Endothelial cell (in vitro differentiated cells): ENCODE data around the gene VIT. TPM values are rescaled to one million over a fixed set of nuclear protein-coding genes. Genes with fewer than 3 reads are reported as not detected.

Source experiments
- DNase-seq: peaks from one replicate; pipeline ENCODE4 v3.0.0; 2021; ENCODE audit warnings: low spot score
- H3K27ac Mint-ChIP-seq: one replicate; pipeline ENCODE4 v1.8.0; 2021; ENCODE audit warnings: mixed read lengths, inconsistent platforms; ENCODE audit not compliant: unreplicated experiment
- H3K27me3 Mint-ChIP-seq: one replicate; pipeline ENCODE4 v1.8.0; 2021; ENCODE audit warnings: mild to moderate bottlenecking, moderate library complexity, mixed read lengths, inconsistent platforms; ENCODE audit not compliant: unreplicated experiment
- H3K36me3 Mint-ChIP-seq: one replicate; pipeline ENCODE4 v1.8.0; 2021; ENCODE audit warnings: mild to moderate bottlenecking, low read depth, mixed read lengths, inconsistent platforms; ENCODE audit not compliant: unreplicated experiment
- H3K4me1 Mint-ChIP-seq: one replicate; pipeline ENCODE4 v1.8.0; 2021; ENCODE audit warnings: mild to moderate bottlenecking, mixed read lengths, inconsistent platforms; ENCODE audit not compliant: unreplicated experiment
- H3K4me3 Mint-ChIP-seq: one replicate; pipeline ENCODE4 v1.8.0; 2021; ENCODE audit warnings: mild to moderate bottlenecking, mixed read lengths, inconsistent platforms; ENCODE audit not compliant: unreplicated experiment
- H3K9me3 Mint-ChIP-seq: one replicate; pipeline ENCODE4 v1.8.0; 2021; ENCODE audit warnings: mixed read lengths, inconsistent platforms; ENCODE audit not compliant: unreplicated experiment
- total RNA-seq: library from RNA; stranded (reverse); fragmentation: NEBNext Ultra II Directional; extraction: Animal tissue kit (Norgen Biotek cat#: 25700); gene quantifications from one replicate; pipeline ENCODE4 v1.2.1, GENCODE V29; 2021; ENCODE audit not compliant: unreplicated experiment
- TF ChIP-seq, protein P1 (sequence below): fragments of 200-600 bp; sonication (generic); IDR thresholded peaks from one replicate; pipeline ENCODE4 v1.5.0; 2021; ENCODE audit warnings: antibody characterized with exemption; ENCODE audit not compliant: unreplicated experiment

VIT gene
- total RNA-seq, 1 donor from 2014 or later, result 3.6 TPM

DNA sequence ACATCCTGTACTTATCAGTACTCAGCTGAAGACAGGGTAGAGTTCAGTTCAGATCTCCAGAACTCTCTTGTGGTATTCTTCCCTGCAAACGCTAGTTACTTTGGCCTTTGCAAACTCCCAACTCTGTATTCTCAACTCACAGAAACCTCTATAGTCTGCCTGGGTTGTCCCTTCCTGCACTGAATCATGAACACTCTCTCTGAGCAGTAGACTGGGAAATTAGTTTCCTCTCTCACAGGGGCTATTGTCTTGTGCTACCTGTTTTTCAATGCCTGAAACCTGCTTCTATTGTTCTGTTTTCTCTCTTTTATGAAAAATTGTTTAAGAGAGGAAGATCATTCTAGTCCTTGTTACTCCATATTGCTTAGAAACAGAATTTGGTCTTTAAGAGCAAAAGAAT is 134.7 kb downstream of the VIT start:
- peak overlapping the region; percentile 89 for H3K27ac Mint-ChIP-seq
- no peaks in the 10 kb centered on the region for H3K9me3 Mint-ChIP-seq
- no peak overlapping the region for H3K4me3 Mint-ChIP-seq
- H3K27me3 Mint-ChIP-seq, result no peaks in the 10 kb centered on the region
- H3K4me1 Mint-ChIP-seq, result peaks cover 25% of the 10 kb centered on the region
- TF ChIP-seq, protein P1, sequence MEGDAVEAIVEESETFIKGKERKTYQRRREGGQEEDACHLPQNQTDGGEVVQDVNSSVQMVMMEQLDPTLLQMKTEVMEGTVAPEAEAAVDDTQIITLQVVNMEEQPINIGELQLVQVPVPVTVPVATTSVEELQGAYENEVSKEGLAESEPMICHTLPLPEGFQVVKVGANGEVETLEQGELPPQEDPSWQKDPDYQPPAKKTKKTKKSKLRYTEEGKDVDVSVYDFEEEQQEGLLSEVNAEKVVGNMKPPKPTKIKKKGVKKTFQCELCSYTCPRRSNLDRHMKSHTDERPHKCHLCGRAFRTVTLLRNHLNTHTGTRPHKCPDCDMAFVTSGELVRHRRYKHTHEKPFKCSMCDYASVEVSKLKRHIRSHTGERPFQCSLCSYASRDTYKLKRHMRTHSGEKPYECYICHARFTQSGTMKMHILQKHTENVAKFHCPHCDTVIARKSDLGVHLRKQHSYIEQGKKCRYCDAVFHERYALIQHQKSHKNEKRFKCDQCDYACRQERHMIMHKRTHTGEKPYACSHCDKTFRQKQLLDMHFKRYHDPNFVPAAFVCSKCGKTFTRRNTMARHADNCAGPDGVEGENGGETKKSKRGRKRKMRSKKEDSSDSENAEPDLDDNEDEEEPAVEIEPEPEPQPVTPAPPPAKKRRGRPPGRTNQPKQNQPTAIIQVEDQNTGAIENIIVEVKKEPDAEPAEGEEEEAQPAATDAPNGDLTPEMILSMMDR, result no peak
- H3K36me3 Mint-ChIP-seq, result no peaks in the 10 kb centered on the region
- DNase-seq, result no peak

DNA sequence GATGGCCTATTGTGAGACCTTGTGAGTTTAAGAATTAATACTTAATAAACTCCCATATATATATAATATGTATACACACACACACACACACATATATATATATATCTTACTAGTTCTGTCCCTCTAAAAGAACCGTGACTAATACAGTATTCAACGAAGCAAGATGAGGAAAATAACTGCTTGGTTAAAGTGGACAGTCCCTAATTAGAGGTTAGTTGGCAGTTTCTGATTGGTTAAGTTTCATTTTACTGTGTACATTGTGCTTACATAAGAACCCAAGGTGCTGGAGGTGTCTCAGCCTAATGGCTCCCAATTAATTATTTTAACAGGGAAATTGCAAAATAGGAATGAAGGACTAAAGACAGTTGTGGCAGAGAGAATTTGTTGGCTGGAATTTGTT is 137.7 kb downstream of the VIT start:
- TF ChIP-seq, protein P1, result no peak
- H3K36me3 Mint-ChIP-seq, result no peaks in the 10 kb centered on the region
- no peaks in the 10 kb centered on the region for H3K27me3 Mint-ChIP-seq
- no peaks in the 10 kb centered on the region for H3K9me3 Mint-ChIP-seq
- no peak overlapping the region for H3K27ac Mint-ChIP-seq
- H3K4me3 Mint-ChIP-seq, result no peak overlapping the region
- no peak for DNase-seq
- H3K4me1 Mint-ChIP-seq, result peaks cover 22% of the 10 kb centered on the region

DNA sequence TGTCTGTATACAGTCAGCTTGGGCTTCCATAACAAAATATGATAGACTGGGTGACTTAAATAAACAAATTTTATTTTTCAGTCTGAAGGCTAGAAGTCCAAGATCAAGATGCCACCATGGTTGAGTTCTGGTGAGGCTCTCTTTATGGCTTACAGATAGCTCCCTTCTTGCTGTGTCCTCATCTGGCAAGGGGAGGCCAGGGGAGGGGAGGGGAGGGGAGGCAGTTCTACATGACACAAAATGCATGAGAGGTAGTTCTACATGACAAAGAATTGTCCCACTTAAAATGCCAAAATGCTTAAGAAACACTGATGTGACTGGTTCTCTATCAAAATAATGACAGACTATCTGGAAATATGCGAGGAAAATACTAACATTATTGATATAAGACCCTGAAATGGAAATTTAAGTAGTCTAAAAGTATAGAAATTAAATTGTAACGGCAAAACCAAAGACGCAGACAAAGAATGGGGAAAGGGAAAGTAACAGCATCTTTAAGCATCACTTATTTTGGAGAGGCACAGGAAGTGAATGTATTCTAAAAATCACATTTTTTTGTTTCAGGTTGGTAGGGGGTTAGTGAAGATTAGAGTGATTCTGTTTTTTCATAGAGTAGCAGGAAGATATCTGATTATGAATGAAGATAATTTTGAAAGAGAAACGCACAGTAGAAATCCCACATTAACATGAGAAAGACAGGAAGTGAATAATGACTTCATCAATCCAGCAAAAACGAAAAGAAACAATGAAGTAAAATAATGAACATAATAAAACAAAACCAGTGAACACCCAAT is 138.4 kb downstream of the VIT start:
- H3K36me3 Mint-ChIP-seq, result no peaks in the 10 kb centered on the region
- TF ChIP-seq, protein P1, result no peak
- H3K4me3 Mint-ChIP-seq, result no peak overlapping the region
- H3K4me1 Mint-ChIP-seq, result peaks cover 22% of the 10 kb centered on the region
- no peak for DNase-seq
- no peaks in the 10 kb centered on the region for H3K27me3 Mint-ChIP-seq
- H3K27ac Mint-ChIP-seq, result no peak overlapping the region
- H3K9me3 Mint-ChIP-seq, result no peaks in the 10 kb centered on the region

DNA sequence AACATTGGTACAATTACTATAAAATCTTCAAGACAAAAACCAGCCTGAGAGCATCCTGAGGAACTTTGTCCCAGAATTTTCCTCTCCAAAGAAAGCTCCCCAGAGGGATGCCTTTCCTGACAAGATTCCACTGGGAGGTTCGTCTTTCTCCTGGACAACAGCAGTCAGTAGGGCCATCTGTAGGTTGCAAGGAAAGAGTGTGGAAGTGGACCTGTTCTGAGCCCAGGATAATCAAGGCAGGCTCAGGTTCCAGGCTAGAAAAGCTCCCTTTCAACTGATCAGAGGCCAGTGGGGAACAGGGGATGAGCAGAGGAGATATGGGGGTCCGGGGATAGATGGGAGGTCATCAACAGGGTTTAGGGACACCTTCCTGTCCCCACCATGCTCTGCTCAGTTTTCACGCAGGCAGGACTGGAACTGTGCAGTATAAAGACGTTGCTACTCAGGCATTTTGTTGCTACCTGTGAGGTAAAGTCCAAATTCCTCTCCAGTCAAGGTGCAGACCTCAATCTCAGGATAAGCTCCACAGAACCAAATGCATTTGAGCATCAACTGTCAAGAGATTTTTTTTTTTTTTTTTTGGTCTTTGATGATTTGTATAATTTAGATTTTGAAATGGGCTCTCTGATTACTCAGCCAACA is 143.6 kb downstream of the VIT start:
- TF ChIP-seq, protein P1, result no peak
- H3K36me3 Mint-ChIP-seq, result peaks cover 3% of the 10 kb centered on the region
- H3K27ac Mint-ChIP-seq, result no peak overlapping the region
- no peak overlapping the region for H3K4me3 Mint-ChIP-seq
- H3K27me3 Mint-ChIP-seq, result no peaks in the 10 kb centered on the region
- H3K9me3 Mint-ChIP-seq, result no peaks in the 10 kb centered on the region
- DNase-seq, result no peak
- peaks cover 6% of the 10 kb centered on the region for H3K4me1 Mint-ChIP-seq

DNA sequence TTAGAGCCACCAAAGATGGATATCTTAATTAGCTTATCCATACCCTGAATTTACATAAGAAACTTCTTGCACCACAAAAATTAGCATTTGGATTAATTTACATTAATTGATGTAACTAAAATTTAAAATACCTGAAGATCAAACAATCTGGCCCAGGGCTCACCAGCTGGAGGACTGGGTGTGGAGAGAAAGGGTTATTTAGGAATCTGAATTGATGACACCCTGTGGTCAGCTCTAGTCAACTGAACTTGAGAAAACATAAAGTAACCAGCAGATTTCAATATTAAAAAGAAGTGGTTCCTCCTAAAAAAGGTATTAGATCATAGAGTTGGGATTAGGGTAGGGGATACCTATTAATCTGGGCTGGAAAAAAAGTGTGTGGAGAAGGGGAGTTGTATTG is 147.3 kb downstream of the VIT start:
- Mint-ChIP-seq H3K27ac (no peak overlapping the region), H3K27me3 (no peaks in the 10 kb centered on the region), H3K36me3 (peaks cover 3% of the 10 kb centered on the region), H3K9me3 (no peaks in the 10 kb centered on the region), H3K4me1 (peaks cover 15% of the 10 kb centered on the region), H3K4me3 (no peak overlapping the region)
- no peak for DNase-seq
- TF ChIP-seq, protein P1, result no peak
